ENCODE data around the gene PLXNA3. TPM values are rescaled to one million over a fixed set of nuclear protein-coding genes. Genes with fewer than 3 reads are reported as not detected.
A peak's percentile ranks its signal among the peaks of the same experiment; 100 is the strongest.

The PLXNA3 gene
- polyA plus RNA-seq, 1 of the 3 experiments (the other 2 are of a cell fraction): 33.2 TPM

GRCh38 chrX:154437971-154438893 is 19.8 kb upstream of the PLXNA3 start:
- Histone ChIP-seq H3K9me2 (no peaks in the 10 kb centered on the region), H3F3A (replicated peaks; ENCODE audit: insufficient read depth) (peaks cover 1% of the 10 kb centered on the region), H3K79me2 (ENCODE audit: insufficient read depth) (peaks cover 36% of the 10 kb centered on the region), H2AFZ (ENCODE audit: low read depth) (no peak overlapping the region), H3K9ac (peak overlapping the region; percentile 65; the same call in 1 of the 2 replicates), H3K36me3 (replicated peaks in 1 of 2; ENCODE audit: control insufficient read depth in 1 of 2, insufficient read depth in 2 of 2, low read length in 1 of 2) (peaks cover 0 to 25% of the 10 kb centered on the region in 2 experiments), H3K9me3 (no peaks in the 10 kb centered on the region), H3K27me3 (ENCODE audit: insufficient read depth) (no peaks in the 10 kb centered on the region; the same call in 1 of the 2 replicates), H3K4me2 (peak overlapping the region; percentile 62), H3K27ac (ENCODE audit: low read depth in 2 of 2, low read length in 1 of 2) (peak overlapping the region in 1 of 2 experiments; percentile 43; a peak in 2 of 4 replicates), H3K4me1 (ENCODE audit: control insufficient read depth in 1 of 2, insufficient read depth in 2 of 2, low read depth in 1 of 2, low read length in 1 of 2) (peaks cover 0 to 16% of the 10 kb centered on the region in 2 experiments; a peak in 1 of 4 replicates), H4K20me1 (ENCODE audit: insufficient read depth) (peaks cover 27% of the 10 kb centered on the region; the same call in 1 of the 2 replicates), H3K4me3 (ENCODE audit: low read depth in 2 of 2, low read length in 1 of 2) (peak overlapping the region; percentile 64 to 69)
- POLR2A ChIA-PET: interaction anchor here (1.3 kb wide), 1 partner anchor 19 kb away, joined by 3 read pairs; no protein-coding TSS in a partner anchor
- CTCF ChIA-PET: interaction anchor here (1.7 kb wide), 1 partner anchor 40 kb away, joined by 7 read pairs; the partner anchor contains the start of gene RPL10
- no peak for TF ChIP-seq NFIC (IDR thresholded peaks at IDR 0.05; ENCODE audit: borderline replicate concordance)
- TF ChIP-seq FOXM1 (IDR thresholded peaks at IDR 0.05; ENCODE audit: low read depth): no peak
- TF ChIP-seq RXRA (IDR thresholded peaks at IDR 0.05; ENCODE audit: borderline replicate concordance, low read depth): no peak
- no peak for TF ChIP-seq CTCF (IDR thresholded peaks at IDR 0.05)
- TF ChIP-seq EZH2phosphoT487 (IDR thresholded peaks at IDR 0.05; ENCODE audit: borderline replicate concordance, low read depth): no peak
- no peak for TF ChIP-seq ELF1 (IDR thresholded peaks at IDR 0.05)
- TF ChIP-seq CHD2 (IDR thresholded peaks at IDR 0.05; ENCODE audit: low read length, partially characterized antibody): no peak
- TF ChIP-seq RAD21 (IDR thresholded peaks at IDR 0.05; ENCODE audit: low read length): no peak
- DNase-seq: no peak
- WGBS (ENCODE audit: low lambda C conversion rate): 33% methylated on average over 25 of the region's 28 CpGs

DNA sequence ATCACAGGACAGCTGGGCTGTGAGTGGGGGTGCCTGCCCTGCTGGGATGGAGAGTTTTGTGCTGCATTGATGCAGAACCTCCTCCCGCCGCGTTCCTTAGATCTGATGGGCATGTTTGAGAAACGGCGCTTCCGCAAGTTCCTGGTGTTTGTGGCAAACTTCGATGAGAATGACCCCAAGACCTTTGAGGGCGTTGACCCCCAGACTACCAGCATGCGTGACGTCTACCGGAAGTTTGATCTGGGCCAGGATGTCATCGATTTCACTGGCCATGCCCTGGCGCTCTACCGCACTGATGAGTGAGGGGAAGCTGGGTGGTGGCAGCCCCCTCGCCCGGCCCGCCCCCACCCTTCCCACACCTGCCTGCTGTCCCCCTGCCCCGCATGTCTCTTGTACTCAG is 18.2 kb upstream of the PLXNA3 start:
- WGBS (ENCODE audit: low lambda C conversion rate): 80% methylated on average over 18 of the region's 18 CpGs
- CTCF ChIA-PET: no interaction called here

More for the DNA sequence above, 18.2 kb upstream of the PLXNA3 start:
- Histone ChIP-seq H3K36me3 (replicated peaks in 1 of 2; ENCODE audit: control insufficient read depth in 1 of 2, insufficient read depth in 2 of 2, low read length in 1 of 2) (peaks cover 0 to 22% of the 10 kb centered on the region in 2 experiments), H3K79me2 (ENCODE audit: insufficient read depth) (peaks cover 42% of the 10 kb centered on the region), H3K9me3 (no peaks in the 10 kb centered on the region), H3K4me2 (no peak overlapping the region), H3K4me1 (ENCODE audit: control insufficient read depth in 1 of 2, insufficient read depth in 2 of 2, low read depth in 1 of 2, low read length in 1 of 2) (peaks cover 0 to 22% of the 10 kb centered on the region in 2 experiments; a peak in 1 of 4 replicates), H3F3A (replicated peaks; ENCODE audit: insufficient read depth) (peaks cover 4% of the 10 kb centered on the region), H3K27me3 (ENCODE audit: insufficient read depth) (no peaks in the 10 kb centered on the region; the same call in 1 of the 2 replicates), H3K9ac (no peak overlapping the region), H3K4me3 (ENCODE audit: low read depth in 2 of 2, low read length in 1 of 2) (no peak overlapping the region), H2AFZ (ENCODE audit: low read depth) (no peak overlapping the region), H3K27ac (ENCODE audit: low read depth in 2 of 2, low read length in 1 of 2) (no peak overlapping the region), H3K9me2 (no peaks in the 10 kb centered on the region), H4K20me1 (ENCODE audit: insufficient read depth) (peaks cover 27% of the 10 kb centered on the region; the same call in 1 of the 2 replicates)
- no peak for TF ChIP-seq JUND (IDR thresholded peaks at IDR 0.05)
- no peak for TF ChIP-seq FOXJ3 (CRISPR knock-in tag; IDR thresholded peaks at IDR 0.05)
- TF ChIP-seq, protein P1, sequence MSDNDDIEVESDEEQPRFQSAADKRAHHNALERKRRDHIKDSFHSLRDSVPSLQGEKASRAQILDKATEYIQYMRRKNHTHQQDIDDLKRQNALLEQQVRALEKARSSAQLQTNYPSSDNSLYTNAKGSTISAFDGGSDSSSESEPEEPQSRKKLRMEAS (IDR thresholded peaks at IDR 0.05; ENCODE audit: low read depth): no peak
- TF ChIP-seq EP300 (IDR thresholded peaks at IDR 0.05; ENCODE audit: borderline replicate concordance in 1 of 2, low read depth in 1 of 2, low read length in 1 of 2): no peak
- TF ChIP-seq TCF12 (IDR thresholded peaks at IDR 0.05): no peak
- TF ChIP-seq SMC3 (IDR thresholded peaks at IDR 0.05; ENCODE audit: low read depth, low read length): no peak
- no peak for TF ChIP-seq NRF1 (IDR thresholded peaks at IDR 0.05; ENCODE audit: low read depth, low read length)
- TF ChIP-seq GATA2 (CRISPR knock-in tag; IDR thresholded peaks at IDR 0.05): no peak
- TF ChIP-seq SIN3A (IDR thresholded peaks at IDR 0.05; ENCODE audit: borderline replicate concordance, low read depth, low read length): no peak
- no peak for DNase-seq
- POLR2A ChIA-PET: no interaction called here

All from SK-N-SH (cell line).